H1 (cell line): ENCODE data around the gene TEAD1. TPM values are rescaled to one million over a fixed set of nuclear protein-coding genes. Genes with fewer than 3 reads are reported as not detected.

Source experiments
- ASH2L ChIP-seq: fragments of 200-600, 300-600 bp; sonication (generic); IDR thresholded peaks from one replicate; pipeline ENCODE4 v1.7.1; 2017; ENCODE audit warnings: low read length
- JUND ChIP-seq: IDR thresholded peaks from 2 replicates; pipeline ENCODE4 v1.6.1; 2011; ENCODE audit warnings: mild to moderate bottlenecking, improper control_type of control experiment, low read length
- KDM4A ChIP-seq: IDR thresholded peaks from one replicate; pipeline ENCODE4 v1.7.1; 2012; ENCODE audit warnings: low read depth, mild to moderate bottlenecking, moderate library complexity, low read length, inconsistent platforms; ENCODE audit not compliant: severe bottlenecking
- SIRT6 ChIP-seq: IDR thresholded peaks from one replicate; pipeline ENCODE4 v1.7.1; 2012; ENCODE audit warnings: low read length, inconsistent platforms
- polyA plus RNA-seq, 7 experiments: library from polyadenylated mRNA; depleted of rRNA in 3 of 7; stranded (reverse) in 5 of 7; unstranded in 2 of 7; fragments of >200 nt in 5 of 7; fragments of 200-250 nt in 2 of 7; gene quantifications; 1 replicate in 5 of 7; 2 replicates in 1 of 7; 4 replicates in 1 of 7; pipeline versions ENCODE4 v1.2.1 to v1.2.3, GENCODE V29; 2011 to 2013; ENCODE audit warnings: missing spikeins in 2 of 7, mixed read lengths in 2 of 7
- total RNA-seq: library from RNA; stranded (reverse); fragmentation: NEBNext Ultra II Directional; extraction: Animal tissue kit (Norgen Biotek cat#: 25700); gene quantifications from 2 replicates; pipeline ENCODE4 v1.2.1, GENCODE V29; 2021
- TF ChIP-seq, protein P1 (sequence below), 3 experiments: IDR thresholded peaks; 1 replicate in 2 of 3; 2 replicates in 1 of 3; pipeline versions ENCODE4 v1.5.1 to v1.6.1; 2011; ENCODE audit warnings: low read length in 3 of 3, mild to moderate bottlenecking in 3 of 3, inconsistent platforms in 2 of 3, low read depth in 1 of 3, moderate library complexity in 1 of 3; ENCODE audit not compliant: insufficient read depth in 1 of 3; ENCODE audit errors: control extremely low read depth in 1 of 3

TEAD1 gene
- total and polyA plus RNA-seq, 2 of the 8 experiments (the other 6 are each of a cell fraction or from before 2014, with no cell fraction given), result 15.6 to 67.4 TPM

DNA sequence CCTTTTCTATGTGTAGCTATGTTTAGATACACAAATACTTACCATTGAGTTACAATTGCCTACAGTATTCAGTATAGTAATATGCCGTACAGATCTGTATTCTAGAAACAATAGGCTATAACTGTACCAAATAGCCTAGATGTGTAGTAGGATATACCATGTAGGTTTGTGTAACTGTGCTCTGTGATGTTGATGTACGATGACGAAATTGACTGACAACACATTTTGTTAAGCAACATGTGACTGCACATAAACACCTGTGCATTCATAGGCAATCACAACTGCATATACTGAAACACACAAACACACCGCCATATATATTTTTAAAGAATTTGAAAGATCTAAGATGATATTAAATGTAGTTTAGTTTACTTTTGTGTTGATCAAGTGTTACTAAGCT is 60.4 kb downstream of the TEAD1 start (continued):
- TF ChIP-seq, protein P1, sequence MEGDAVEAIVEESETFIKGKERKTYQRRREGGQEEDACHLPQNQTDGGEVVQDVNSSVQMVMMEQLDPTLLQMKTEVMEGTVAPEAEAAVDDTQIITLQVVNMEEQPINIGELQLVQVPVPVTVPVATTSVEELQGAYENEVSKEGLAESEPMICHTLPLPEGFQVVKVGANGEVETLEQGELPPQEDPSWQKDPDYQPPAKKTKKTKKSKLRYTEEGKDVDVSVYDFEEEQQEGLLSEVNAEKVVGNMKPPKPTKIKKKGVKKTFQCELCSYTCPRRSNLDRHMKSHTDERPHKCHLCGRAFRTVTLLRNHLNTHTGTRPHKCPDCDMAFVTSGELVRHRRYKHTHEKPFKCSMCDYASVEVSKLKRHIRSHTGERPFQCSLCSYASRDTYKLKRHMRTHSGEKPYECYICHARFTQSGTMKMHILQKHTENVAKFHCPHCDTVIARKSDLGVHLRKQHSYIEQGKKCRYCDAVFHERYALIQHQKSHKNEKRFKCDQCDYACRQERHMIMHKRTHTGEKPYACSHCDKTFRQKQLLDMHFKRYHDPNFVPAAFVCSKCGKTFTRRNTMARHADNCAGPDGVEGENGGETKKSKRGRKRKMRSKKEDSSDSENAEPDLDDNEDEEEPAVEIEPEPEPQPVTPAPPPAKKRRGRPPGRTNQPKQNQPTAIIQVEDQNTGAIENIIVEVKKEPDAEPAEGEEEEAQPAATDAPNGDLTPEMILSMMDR (IDR thresholded peaks at IDR 0.05; ENCODE audit: control extremely low read depth in 1 of 3, insufficient read depth in 1 of 3, low read depth in 1 of 3, low read length in 3 of 3), result no peak
- TF ChIP-seq SIRT6, result no peak
- TF ChIP-seq KDM4A, result no peak
- no peak for TF ChIP-seq JUND
- TF ChIP-seq ASH2L, result no peak
